SK-N-MC (cell line): ENCODE data around the gene LPIN2.

Source experiments
- EZH2 ChIP-seq: fragments of 200-600 bp; sonication (generic); IDR thresholded peaks from one replicate; pipeline ENCODE4 v1.6.1; 2017; ENCODE audit warnings: antibody characterized with exemption
- FOXP2 ChIP-seq: optimal IDR thresholded peaks from 2 replicates; pipeline ENCODE3; 2011; ENCODE audit warnings: mild to moderate bottlenecking, moderate library complexity; ENCODE audit not compliant: insufficient read depth; ENCODE audit errors: extremely low read length, control extremely low read depth
- POLR2AphosphoS5 ChIP-seq: IDR thresholded peaks from 2 replicates; pipeline ENCODE4 v1.6.1; 2012; ENCODE audit warnings: mild to moderate bottlenecking, low read depth, low read length, borderline replicate concordance

DNA sequence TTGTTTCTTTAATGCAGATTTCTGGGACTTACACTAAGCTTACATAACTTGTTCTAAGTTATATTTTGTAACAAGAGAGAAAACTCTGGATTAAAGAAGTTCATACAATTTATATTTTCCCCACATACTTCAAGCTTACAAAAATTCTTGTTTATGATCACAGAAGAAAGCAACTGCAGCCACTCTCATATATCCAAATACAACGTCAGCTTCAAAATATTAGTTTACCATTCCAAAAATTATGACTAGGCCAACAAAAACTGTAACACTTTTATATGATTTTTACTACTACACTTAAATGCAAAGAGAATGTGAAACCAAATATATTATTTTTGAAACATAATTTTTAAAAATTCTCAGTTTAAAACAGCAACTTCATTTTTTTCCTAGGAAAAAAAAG, 30.9 kb downstream of the LPIN2 start:
- no peak for TF ChIP-seq EZH2
- TF ChIP-seq POLR2AphosphoS5, result no peak
- no peak for TF ChIP-seq FOXP2
